Hindlimb muscle (tissue), 1 donor: ENCODE data around the gene ZCCHC14. TPM values are rescaled to one million over a fixed set of nuclear protein-coding genes. Genes with fewer than 3 reads are reported as not detected.

Source experiments
- DNase-seq: peaks from one replicate; pipeline ENCODE4 v3.0.0-alpha.2; 2013
- polyA plus RNA-seq: library from polyadenylated mRNA; unstranded; fragments of 120-200 nt; gene quantifications from one replicate; pipeline ENCODE4 v1.2.1, GENCODE V29; 2013; ENCODE audit not compliant: insufficient read length

Gene ZCCHC14
- polyA plus RNA-seq, 1 donor, result 23.1 TPM

DNA sequence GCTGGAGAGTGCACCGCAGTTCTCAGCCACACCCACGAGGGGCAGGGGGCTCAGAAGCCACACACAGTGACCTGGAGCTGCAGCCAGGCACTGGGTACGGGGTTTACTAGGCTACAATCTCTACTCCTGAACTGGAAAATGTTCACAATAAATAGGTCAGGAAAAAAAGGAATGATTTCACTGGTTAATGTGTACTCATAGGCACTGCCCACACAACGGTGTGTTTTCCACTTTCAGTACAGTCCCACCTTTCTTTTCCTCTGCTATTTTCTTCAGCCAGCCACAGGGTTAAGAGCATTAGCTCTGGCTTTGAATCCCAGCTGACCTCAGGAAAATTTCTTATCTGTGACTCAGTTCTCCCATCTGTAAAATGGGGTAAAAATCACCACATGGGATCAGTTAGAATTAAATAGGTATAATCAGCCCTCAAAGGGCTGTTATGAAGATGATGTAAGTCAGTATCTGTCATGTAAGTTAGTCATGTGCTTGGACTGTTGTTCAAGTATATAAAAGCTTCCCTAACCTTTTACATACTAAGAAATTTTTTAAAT is 35.7 kb downstream of the ZCCHC14 start:
- no peak for DNase-seq

DNA sequence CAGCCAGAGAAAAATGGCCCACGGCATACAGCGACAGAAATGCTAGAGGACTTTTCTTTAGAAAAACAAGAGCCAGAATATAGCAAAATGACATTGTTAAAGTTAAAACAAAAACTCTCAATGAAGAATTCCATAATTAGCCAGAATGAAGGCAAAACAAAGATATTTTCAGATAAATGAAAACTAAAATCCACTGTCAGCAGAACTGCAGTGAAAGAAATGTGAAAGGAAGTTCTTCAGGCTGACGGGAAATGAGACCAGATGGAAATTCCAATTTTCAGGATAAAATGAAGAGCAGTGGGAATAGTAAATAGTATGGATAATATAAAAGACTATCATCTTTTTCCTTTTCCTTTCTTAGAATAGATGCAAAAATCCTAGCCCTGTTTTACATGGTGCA is 38.4 kb downstream of the ZCCHC14 start:
- DNase-seq, result no peak

DNA sequence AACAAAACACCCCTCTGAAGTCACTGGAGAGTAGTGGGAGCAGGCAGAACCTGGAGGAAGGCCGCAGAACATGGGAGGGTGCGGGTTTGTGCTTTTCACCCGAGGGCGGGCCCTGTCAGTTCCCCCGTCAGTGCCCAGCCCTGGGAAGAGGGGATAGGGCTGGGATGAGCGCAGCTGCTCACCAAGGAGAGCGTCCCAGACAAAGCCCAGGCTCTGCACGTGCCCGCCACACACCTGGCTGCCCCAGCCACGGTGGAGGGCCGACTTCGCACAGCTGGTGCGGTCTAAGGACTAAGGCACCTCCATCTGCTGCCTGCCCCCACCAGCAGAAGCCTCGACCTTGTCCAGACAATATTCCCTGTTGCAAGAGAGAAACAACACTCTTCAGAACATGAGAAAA is 39.5 kb downstream of the ZCCHC14 start:
- DNase-seq, result no peak

DNA sequence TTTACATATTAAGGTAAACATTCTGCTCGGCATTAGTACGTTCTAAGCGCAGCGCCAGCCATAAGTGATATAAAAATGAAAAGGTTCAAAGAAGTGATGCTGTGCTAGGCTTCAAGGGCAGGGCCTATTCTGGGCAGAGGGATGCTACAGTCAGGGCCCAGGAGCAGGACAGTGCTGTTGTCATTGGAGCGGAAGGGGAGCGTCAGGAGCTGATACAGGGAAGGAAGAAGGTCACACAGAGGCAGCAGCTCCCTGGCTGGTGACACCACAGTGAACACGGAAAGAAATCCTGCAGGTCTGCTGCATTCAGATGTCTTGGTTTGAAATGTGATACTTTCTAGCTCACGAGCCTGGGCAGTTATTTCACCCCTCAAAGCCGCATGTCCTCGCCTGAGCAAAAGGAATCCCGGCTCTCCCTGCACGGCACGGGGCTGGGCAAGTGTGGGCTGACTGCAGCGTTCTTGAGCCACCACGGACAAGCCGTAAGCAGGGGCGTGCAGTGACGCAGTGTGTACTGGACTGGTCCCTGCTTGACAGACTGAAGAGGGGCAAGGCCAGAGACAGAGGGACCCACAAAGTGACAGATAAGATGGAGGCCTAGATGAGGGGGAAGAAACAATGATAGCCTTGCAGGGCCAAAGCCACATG is 41.1 kb downstream of the ZCCHC14 start:
- no peak for DNase-seq

DNA sequence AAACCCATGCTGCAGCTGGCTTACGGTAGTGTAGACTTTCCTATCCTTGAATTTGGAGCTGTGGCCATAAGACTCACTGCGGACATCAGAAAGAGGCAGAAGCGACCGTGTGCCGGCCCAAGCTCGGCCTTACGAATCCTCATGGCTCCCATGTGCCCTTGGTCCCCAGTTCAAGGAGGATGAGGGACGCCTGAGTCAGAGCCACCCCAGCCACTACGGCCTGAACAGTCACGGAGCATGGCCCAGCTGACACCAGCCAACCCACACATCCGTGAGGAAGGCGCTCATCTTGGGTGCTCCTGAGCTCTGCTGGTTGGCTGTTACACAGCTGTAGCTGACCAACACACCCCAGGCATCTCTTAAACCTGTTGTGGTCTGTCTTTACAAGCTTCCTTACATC is 44.0 kb downstream of the ZCCHC14 start:
- no peak for DNase-seq

DNA sequence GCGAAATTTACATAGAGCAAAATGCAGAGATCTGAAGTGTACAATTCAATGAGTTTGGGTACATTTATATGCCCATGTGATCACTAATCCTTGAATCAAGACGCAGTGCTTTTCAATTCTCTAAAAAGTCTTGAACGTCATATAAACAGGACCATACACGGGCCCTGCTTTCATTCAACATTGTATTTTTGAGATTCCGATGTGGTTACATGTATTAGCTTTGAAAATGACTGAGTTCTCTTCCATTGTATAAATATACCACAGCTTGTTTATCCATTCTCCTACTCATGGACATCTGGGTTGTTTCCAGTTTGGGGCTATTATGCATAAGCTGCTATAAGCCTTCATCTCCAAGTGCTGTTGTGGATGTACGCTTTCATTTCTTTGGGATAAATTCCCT is 45.5 kb downstream of the ZCCHC14 start:
- DNase-seq, result no peak

DNA sequence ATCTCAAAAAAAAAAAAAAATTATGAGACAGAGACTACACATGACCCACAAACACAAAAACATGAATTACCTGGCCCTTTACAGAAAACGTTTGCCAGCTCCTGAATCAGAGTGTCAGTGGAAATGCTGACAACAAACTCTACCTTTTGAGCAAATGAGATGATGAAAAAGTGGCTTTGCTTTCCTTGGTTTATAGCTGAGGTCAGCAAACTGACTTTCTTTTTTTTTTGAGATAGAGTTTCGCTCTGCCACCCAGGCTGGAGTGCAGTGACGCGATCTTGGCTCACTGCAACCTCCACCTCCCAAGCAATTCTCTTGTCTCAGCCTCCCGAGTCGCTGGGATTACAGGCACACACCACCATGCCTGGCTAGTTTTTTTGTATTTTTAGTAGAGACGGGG is 46.3 kb downstream of the ZCCHC14 start:
- DNase-seq, result no peak

DNA sequence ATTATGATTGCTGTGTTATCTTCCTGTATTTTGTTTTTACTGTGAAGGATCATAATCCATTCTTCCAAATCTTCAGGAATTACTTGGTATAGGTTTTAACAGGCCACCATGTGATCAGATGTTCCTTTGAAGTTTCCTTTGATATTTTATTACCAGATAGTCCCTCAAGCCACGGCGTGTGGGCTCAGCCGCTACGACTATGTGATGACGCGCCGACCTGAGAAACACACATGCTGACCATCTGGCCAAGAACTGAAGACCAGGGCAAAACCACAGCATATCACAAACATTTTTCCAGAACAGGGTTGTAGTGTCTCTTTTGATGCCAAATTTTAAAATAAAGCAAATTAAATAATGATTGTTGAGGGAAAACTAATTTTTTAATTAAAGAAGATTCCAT is 47.3 kb downstream of the ZCCHC14 start:
- DNase-seq, result no peak

DNA sequence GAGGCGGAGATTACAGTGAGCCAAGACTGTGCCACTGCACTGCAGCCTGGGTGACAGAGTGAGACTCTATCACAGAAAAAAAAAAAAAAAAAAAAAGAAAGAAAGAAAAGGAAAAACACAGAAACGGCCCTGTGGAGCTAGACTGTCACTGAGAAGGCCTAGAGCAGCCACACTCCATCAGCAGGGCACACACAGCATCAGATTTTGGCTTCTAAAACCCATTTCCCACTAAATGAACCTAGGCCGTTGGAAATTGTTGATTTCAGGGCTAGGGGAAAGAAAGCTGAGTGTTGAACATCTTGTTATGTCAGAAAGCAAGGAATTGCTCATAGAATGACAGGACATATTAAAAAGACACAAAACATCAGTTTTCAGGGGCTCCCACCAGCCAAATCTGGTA is 48.9 kb downstream of the ZCCHC14 start:
- DNase-seq, result no peak

DNA sequence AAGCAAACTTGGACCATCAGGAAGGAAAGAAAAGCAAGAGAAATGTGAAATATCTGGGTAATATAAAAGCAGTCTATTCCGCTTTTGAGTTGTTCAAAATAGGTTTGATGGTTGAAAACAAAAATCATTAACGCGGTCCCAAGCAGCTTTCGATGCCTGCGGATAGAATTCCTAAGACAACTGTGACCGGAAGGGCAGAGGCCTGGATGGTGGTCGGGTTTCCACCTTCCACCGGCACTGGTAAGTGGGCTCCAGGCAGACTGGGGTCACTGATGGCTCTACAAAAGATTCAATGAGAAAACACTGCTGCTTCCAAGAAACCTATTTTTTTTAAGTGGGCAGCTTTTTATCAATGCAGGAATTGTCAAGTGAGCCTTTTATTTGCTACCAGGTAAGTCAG is 49.8 kb downstream of the ZCCHC14 start:
- no peak for DNase-seq

DNA sequence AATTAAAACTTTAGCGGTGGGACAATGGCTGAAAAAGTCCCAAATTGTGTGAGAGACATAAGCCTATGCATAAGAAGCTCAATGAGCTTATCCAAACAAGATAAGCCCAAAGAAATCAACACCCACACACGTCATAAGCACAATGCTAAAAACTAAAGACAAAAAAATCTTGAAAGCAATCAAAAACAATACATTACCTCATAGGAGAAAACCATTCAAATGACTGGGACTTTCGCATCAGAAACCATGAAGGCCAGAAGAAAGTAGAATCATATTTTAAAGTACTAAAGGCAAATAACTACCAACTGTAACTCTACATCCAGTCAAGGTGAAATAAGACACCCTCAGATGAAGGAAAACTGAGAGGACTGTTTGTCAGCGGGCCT is 50.2 kb downstream of the ZCCHC14 start:
- no peak for DNase-seq

DNA sequence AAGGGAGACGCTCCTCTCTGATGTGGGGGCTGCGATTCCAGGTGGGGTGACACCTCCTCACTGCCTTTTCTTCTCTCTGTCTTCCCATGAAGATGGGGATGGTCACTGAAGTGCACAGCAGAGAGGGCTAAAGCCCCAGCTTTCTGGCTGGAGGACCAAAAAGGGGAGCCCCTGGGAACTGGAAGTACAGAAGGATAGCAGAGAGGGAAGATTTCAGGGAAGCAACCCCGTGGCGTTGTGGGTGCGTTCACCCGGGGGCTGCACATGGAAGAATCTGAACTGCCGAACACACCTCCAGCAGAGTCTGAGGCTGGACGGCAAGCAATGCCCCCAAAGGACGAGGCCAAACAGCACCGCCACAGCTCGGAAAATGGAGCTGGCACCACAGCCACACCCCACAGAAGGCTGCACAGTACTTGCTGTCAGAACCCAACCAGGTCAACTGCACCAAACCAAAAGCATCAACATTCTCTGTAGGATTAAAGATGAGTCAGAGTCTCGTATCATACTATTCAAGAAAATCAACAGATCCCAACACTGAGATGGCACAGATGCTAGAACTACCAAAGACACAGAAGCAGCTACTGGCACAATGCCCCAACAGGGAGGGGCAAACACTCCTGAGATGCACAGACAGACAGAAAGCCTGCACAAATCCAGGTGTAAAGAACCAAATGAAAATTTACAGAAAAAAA is 50.8 kb downstream of the ZCCHC14 start:
- DNase-seq, result no peak

DNA sequence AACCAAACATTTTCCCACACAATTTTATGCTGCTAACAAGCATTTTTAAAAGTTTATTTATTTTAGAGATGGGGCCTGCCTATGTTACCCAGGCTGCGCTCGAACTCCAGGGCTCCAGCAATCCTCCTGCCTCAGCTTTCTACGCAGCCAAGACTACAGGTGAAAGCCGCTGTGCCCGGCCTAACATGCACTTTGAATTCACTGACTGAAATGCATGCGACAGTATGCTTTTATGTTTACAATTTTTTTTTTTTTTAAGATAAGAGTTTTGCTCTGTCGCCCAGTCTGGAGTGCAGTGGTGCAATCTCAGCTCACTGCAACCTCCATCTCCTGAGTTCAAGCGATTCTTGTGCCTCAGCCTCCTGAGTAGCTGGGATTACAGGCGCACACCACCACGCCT is 52.9 kb downstream of the ZCCHC14 start:
- no peak for DNase-seq

DNA sequence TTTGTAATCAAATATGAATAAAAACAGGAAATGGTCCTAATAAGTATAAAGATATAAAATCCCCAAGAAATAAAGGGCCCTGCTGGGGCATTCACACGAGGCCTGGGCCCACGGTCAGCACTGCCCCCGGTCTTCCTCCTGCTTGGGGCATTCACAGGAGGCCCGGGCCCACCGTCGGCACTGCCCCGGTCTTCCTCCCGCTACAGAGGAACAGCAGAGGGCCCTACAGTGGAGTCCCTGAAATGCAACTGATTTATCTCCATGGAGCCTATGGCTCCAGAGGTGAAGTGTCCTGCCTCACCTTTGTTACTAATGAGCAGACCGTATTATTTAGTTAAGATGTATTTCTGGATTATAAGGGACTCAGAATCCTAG is 54.2 kb downstream of the ZCCHC14 start:
- no peak for DNase-seq

DNA sequence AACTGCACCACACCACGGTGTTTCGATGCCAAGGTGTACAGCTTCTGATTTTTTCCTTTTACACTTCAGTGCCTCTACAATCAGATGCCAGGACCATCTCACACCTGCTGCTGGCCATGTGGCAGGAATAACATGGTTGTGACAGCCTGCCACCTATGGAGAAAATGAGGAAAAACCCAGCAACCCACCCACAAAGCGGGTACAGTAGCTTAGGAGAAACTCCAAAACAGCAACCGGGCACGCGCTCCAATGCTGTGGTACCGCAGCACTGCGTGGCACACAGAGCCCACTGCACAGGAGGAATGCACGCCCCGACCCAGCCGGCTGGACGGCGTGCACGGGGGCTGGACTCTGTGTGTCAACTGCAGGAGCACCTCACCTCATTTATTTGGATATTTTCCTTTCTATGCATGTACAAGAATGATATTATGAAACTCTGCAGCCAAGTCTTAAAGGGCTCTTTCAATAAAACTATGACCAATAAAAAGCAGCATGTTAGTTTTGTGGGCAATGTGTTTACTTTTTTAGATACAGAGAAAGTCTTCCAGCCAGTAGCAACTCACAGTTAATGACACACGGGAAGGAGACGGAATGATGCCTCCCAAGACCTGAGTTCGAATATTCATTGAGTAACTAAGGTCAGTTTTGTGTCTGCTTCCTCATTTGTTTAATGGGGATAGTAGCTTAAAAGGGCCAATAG is 54.8 kb downstream of the ZCCHC14 start:
- no peak for DNase-seq

DNA sequence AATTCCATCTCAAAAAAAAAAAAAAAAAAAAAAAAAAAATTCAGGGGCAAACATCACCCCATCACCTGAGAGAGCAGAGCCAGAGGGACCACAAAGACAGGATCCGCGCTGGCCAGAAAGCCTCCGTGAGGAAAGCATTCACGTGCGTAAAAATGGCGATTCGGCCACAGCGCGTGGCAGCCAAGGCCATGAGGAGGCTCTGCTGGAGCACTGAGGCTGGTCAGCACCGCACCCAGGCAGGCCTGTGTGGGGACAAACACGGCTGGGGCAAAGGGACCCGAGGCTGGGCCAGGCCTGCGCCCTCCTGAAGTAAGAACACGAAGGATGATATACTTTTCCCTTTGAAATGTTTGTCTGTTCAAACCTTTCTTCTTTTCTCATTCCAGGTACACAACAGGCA is 55.5 kb downstream of the ZCCHC14 start:
- no peak for DNase-seq

DNA sequence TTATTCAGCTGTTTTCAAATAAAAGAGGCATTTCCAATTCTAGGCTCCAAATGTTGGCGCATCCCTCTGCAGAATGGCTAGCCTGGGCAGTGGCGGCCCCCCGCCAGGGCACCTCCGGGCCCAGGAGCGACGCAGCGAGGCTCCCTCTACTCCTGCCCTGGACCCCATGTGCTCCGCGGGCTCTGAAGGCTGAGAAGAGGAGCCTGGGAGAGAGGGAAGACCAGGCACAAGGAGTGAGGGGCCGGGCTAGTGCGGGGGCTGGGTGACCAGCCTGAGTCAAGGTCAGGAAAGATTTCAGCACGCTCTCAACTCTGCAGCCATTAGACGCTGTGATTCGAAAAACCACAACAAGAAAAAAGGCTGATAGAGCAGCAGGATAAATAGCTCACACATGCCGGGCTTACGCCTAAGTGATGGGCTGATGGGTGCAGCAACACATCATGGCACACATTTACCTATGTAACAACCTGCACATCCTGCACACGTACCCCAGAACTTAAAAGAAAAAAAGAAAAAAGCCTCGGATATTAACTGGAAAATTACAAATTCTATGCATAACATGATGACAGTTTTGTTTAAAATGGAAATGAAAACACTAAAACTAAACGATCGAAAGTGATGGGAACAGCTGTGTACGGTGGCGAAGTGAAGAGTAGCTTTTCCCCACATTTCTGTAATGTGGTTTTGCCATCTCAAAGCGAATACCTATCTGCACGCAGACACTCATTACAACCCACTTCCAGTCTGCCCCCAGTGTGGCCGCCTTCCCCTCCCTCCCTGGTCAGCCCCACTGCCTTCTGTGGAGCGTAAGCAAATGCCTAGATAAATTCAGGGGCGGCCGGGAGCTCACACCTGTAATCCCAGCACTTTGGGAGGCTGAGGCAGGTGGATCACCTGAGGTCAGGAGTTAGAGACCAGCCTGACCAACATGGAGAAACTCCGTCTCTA is 56.3 kb downstream of the ZCCHC14 start:
- peak; percentile 23 for DNase-seq

DNA sequence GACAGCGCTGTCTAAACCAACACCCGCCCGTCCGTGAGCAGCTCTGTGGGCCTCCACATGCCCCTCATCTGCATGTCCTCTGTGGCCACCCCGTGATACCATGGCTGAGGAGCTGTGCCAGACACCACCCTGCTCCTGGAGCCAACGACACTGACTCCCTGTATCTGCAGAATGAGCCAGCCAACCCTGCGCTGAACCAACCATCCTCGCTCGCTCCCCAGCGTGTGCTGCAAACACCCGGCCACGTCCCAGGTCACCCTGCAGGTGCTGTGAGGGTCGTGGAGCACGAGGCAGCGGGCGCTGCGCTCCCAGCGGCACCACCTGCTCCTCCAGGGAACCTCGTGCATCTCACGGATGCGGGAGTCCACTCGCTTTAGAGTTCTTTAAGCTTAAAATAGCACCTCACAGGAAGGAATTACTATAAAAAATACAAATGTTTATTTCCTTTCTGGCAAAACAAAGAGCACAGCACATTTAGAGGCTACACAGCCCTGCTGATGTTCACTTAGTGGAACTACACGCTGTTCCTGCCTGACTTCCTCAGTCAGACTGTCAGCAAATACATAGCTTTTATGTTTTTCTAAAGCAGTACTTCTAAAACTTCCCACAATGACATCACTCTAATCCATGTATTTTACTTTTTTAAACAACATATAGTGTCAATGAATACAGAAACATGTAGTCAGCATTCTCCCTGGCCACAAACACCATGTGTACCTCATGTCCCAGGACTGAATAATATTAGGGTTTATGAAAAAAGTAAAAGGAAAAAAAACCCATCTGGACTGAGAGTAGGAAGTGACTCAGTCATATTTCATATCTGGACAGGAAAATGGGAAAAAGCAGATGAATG is 57.2 kb downstream of the ZCCHC14 start:
- DNase-seq, result peak; percentile 31

DNA sequence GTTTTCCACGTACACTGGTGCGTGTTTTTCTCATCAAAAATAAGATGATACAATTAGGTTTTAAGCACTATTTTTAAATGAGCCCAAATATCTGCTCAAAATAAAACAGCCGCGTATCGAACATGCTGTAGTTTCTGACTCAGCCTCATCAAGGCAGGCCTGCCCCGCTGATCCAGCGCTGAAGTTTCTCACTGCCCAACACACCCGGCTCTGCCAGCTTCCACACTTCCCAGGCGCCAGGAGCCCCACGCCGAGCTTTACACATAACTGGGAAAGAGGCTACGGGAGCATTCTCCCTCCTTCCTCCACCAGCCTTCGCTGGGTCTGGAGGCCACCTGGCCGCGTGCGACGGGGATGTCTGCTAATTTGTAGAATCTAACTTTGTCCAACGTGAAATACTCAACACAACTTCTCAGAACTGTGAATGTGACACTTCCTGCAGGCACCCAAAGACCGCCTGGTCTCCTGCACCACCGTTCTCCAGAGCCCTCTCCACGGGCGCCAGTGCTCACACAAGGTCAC is 58.6 kb downstream of the ZCCHC14 start:
- no peak for DNase-seq

DNA sequence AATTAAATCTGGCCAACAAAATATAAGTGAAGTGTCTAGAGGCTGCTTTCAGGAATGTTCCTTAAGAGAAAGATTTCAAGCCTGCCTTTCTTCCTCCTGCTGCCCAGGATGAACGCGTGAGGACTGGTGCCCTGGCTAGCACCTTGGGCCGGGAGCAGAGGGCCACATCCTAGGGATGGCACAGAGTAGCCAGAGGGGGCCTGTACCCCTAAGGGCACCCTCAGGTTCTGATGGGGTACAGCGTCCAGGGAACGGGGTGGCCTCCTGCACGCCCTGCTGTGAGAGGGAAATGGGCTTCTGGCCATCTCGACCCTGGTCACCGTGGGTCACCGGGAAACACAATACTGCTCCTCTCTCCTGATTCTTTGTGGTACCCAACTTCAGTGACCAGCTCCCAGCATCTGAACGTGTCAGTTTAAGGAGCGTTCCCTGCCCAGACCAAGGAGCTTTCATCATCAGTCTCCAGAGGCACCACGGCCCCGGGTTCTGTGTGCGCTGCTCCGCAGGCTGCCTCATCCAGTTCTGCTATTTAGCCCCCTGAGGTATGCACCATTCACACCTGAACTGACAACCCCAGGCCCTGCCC is 60.4 kb downstream of the ZCCHC14 start:
- DNase-seq, result no peak

DNA sequence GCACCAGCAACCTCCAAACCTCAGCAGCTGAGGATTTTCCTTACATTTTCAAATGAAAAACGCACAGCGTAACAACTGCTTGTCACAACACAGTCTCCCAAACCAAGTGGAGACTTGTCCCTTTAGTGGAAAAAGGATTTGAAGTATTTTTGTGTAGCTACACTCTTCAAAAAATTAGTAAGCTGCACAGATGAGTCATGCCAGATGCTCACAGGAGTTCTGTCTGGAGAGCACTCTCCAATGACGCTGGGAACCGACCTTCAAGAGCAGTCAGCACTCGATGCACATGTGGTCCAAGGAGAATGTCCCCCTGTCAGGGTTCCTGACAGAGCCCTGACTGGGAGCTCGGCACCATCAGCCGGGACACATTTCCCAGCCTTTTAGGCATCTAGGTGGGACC is 60.9 kb downstream of the ZCCHC14 start:
- no peak for DNase-seq
